HL-60 (cell line): ENCODE measurements around the gene DLGAP5.

Experiments
- DNase-seq, 2 experiments: peaks; one replicate each; pipeline ENCODE4 v3.0.0-alpha.2; 2010 to 2020; ENCODE audit warnings: low read depth in 1 of 2, low spot score in 1 of 2
- H3K27ac ChIP-seq: fragments of 250-450 bp; sonication (Bioruptor Pico); replicated peaks from 2 replicates; pipeline ENCODE4 v1.5.1; 2020; ENCODE audit warnings: mild to moderate bottlenecking, moderate library complexity
- H3K27me3 ChIP-seq: fragments of 250-450 bp; sonication (Bioruptor Pico); 2 replicates; pipeline ENCODE4 v1.5.1; 2021; ENCODE audit warnings: mild to moderate bottlenecking, moderate library complexity; ENCODE audit not compliant: insufficient read depth, poor library complexity, severe bottlenecking
- H3K4me3 ChIP-seq: replicated peaks from 2 replicates; pipeline ENCODE4 v1.5.1; 2011; ENCODE audit warnings: mild to moderate bottlenecking, control low read depth, low read length; ENCODE audit not compliant: insufficient read depth
- GABPA ChIP-seq: IDR thresholded peaks from 2 replicates; pipeline ENCODE4 v1.6.1; 2012; ENCODE audit warnings: low read depth
- POLR2AphosphoS5 ChIP-seq: IDR thresholded peaks from 2 replicates; pipeline ENCODE4 v1.6.1; 2012; ENCODE audit warnings: low read depth
- SPI1 ChIP-seq: IDR thresholded peaks from 2 replicates; pipeline ENCODE4 v1.6.1; 2012; ENCODE audit warnings: low read depth, mild to moderate bottlenecking, borderline replicate concordance
- TF ChIP-seq, protein P1 (sequence below): IDR thresholded peaks from 2 replicates; pipeline ENCODE4 v1.6.1; 2012; ENCODE audit warnings: low read depth; ENCODE audit not compliant: insufficient replicate concordance
- TF ChIP-seq, protein P2 (sequence below): IDR thresholded peaks from one replicate; pipeline ENCODE4 v1.5.1; 2011; ENCODE audit warnings: low read length, control low read depth, inconsistent platforms; ENCODE audit not compliant: insufficient read depth

Gene DLGAP5

DNA sequence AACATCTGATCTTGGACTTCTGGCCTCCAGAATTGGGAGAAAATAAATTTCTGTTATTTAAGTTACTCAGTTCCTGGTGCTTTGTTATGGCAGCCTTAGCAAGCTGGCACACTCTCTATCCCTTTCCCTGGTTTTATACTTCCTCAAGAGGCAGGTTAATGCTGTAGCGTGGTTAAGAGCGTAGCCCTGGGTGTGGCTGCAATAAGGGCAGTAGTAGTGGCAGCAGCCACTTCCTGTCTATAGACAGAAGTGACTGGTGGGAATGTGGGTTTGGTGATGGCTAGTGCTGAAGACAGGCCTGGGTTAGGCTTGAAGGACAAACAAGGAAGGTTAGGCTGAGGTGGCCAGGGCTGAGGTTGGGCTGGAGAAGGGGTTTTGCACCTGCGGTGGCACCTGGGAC is 66.0 kb downstream of the DLGAP5 start:
- H3K27me3 ChIP-seq, result peaks cover 9% of the 10 kb centered on the region
- peak; percentile 69 to 89 for DNase-seq
- H3K27ac ChIP-seq, result peak overlapping the region; percentile 63
- no peak overlapping the region for H3K4me3 ChIP-seq
- TF ChIP-seq SPI1 (peak; percentile 82; the same call in 1 of the 2 replicates), GABPA (no peak)

DNA sequence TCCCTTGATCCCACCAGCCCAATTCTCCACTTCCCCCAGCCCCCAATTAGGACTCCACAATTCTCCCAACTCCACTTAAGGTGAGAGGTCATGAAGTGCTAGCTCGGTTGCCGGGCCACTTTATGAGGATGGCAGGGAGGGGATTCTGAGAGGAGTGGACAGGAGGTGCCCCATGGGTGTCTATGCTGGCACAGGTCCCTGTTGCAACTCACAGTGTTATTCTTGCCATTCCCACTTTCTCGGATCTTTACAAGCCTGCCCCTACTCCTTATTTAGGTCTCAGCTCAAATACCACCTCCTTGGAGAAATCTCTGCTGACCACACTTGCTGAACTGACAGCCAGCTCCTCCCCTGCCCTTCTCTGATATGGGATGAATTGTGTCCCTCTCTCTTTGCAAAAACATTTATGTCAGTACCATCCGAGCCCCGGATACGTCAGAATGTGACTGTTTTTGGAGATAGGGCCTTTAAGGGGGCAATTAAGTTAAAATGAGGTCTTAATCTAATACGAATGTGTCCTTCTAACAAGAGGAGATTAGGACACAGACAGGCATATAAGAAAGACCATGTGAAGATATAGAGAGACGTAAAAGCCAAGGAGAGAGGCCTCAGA is 66.5 kb downstream of the DLGAP5 start:
- Histone ChIP-seq H3K27ac (peak overlapping the region; percentile 63), H3K4me3 (no peak overlapping the region), H3K27me3 (peaks cover 5% of the 10 kb centered on the region)
- DNase-seq, result no peak
- TF ChIP-seq GABPA, result no peak
- TF ChIP-seq, protein P1, sequence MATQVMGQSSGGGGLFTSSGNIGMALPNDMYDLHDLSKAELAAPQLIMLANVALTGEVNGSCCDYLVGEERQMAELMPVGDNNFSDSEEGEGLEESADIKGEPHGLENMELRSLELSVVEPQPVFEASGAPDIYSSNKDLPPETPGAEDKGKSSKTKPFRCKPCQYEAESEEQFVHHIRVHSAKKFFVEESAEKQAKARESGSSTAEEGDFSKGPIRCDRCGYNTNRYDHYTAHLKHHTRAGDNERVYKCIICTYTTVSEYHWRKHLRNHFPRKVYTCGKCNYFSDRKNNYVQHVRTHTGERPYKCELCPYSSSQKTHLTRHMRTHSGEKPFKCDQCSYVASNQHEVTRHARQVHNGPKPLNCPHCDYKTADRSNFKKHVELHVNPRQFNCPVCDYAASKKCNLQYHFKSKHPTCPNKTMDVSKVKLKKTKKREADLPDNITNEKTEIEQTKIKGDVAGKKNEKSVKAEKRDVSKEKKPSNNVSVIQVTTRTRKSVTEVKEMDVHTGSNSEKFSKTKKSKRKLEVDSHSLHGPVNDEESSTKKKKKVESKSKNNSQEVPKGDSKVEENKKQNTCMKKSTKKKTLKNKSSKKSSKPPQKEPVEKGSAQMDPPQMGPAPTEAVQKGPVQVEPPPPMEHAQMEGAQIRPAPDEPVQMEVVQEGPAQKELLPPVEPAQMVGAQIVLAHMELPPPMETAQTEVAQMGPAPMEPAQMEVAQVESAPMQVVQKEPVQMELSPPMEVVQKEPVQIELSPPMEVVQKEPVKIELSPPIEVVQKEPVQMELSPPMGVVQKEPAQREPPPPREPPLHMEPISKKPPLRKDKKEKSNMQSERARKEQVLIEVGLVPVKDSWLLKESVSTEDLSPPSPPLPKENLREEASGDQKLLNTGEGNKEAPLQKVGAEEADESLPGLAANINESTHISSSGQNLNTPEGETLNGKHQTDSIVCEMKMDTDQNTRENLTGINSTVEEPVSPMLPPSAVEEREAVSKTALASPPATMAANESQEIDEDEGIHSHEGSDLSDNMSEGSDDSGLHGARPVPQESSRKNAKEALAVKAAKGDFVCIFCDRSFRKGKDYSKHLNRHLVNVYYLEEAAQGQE, result no peak

GRCh38 chr14:55123852-55124639 is 67.3 kb downstream of the DLGAP5 start:
- DNase-seq, result no peak
- Histone ChIP-seq H3K27ac (no peak overlapping the region), H3K4me3 (no peak overlapping the region), H3K27me3 (no peaks in the 10 kb centered on the region)
- TF ChIP-seq GABPA, result no peak
- no peak for TF ChIP-seq SPI1
- TF ChIP-seq, protein P2, sequence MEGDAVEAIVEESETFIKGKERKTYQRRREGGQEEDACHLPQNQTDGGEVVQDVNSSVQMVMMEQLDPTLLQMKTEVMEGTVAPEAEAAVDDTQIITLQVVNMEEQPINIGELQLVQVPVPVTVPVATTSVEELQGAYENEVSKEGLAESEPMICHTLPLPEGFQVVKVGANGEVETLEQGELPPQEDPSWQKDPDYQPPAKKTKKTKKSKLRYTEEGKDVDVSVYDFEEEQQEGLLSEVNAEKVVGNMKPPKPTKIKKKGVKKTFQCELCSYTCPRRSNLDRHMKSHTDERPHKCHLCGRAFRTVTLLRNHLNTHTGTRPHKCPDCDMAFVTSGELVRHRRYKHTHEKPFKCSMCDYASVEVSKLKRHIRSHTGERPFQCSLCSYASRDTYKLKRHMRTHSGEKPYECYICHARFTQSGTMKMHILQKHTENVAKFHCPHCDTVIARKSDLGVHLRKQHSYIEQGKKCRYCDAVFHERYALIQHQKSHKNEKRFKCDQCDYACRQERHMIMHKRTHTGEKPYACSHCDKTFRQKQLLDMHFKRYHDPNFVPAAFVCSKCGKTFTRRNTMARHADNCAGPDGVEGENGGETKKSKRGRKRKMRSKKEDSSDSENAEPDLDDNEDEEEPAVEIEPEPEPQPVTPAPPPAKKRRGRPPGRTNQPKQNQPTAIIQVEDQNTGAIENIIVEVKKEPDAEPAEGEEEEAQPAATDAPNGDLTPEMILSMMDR, result no peak
- TF ChIP-seq, protein P1, result no peak
- TF ChIP-seq POLR2AphosphoS5, result no peak

DNA sequence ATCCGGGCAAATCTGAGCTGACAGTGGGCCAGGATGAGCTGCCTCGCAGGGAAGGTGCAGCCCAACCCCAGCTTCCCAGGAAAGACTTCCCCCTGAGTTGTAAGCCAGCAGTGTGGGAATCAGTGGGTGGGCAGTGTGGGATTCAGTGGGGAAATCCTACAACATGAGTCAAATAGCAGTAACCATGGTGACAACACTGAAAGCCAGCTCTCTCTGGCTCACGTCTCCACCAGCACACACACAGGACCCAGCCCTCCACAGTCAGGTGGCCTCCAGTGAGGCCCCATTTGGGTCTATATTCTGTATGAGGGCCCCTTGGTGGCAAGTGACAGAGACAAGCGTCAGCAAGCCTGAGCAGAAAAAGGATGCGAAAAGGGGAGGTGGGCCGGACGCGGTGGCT is 68.3 kb downstream of the DLGAP5 start:
- Histone ChIP-seq H3K27me3 (no peaks in the 10 kb centered on the region), H3K27ac (no peak overlapping the region), H3K4me3 (no peak overlapping the region)
- TF ChIP-seq, protein P2, result no peak
- TF ChIP-seq POLR2AphosphoS5 (no peak), GABPA (no peak), SPI1 (no peak)
- TF ChIP-seq, protein P1, result no peak
- DNase-seq, result no peak
